Activated T-helper 1 cell treated with Interleukin-2 at 50 U/mL for 16 hours (primary cell): ENCODE results near the gene ANO10.
"Not testable (repeated sequence)": the region's sequence is repeated elsewhere in the genome, so short reads cannot be mapped to it uniquely, and the experiment has no call there.

Experiments used
- DNase-seq: peaks from one replicate; pipeline ENCODE4 v3.0.0-alpha.2; 2020; ENCODE audit warnings: low read depth

The ANO10 gene

GRCh38 chr3:43627360-43627759 lies 5.5 kb upstream of the ANO10 start:
- DNase-seq = no peak

- DNase-seq = no peak
These were observed 3.0 kb upstream of the ANO10 start for GRCh38 chr3:43624619-43625305.

GRCh38 chr3:43620831-43621655 lies 768 bp downstream of the ANO10 start:
- no peak for DNase-seq

- DNase-seq = no peak
These were observed 2.2 kb downstream of the ANO10 start for GRCh38 chr3:43619588-43619987.

- DNase-seq = no peak
These were observed 3.7 kb downstream of the ANO10 start for GRCh38 chr3:43618142-43618541.

GRCh38 chr3:43616034-43616433 lies 5.8 kb downstream of the ANO10 start:
- DNase-seq = no peak

- DNase-seq = no peak
These were observed 6.7 kb downstream of the ANO10 start for GRCh38 chr3:43615133-43615532.

- no peak for DNase-seq
These were observed 7.8 kb downstream of the ANO10 start for GRCh38 chr3:43613976-43614375.

GRCh38 chr3:43612419-43612818 lies 9.4 kb downstream of the ANO10 start:
- no peak for DNase-seq

GRCh38 chr3:43609406-43609805 lies 12.4 kb downstream of the ANO10 start:
- no peak for DNase-seq

GRCh38 chr3:43608751-43609150 lies 13.1 kb downstream of the ANO10 start:
- no peak for DNase-seq

GRCh38 chr3:43606284-43606683 lies 15.5 kb downstream of the ANO10 start:
- DNase-seq = no peak

GRCh38 chr3:43599959-43600358 lies 21.9 kb downstream of the ANO10 start:
- not testable (repeated sequence) for DNase-seq

- DNase-seq = no peak
These were observed 23.9 kb downstream of the ANO10 start for GRCh38 chr3:43597961-43598360.

- DNase-seq = not testable (repeated sequence)
These were observed 25.6 kb downstream of the ANO10 start for GRCh38 chr3:43596178-43596577.

GRCh38 chr3:43595280-43595679 lies 26.5 kb downstream of the ANO10 start:
- DNase-seq = not testable (repeated sequence)

GRCh38 chr3:43593588-43593987 lies 28.2 kb downstream of the ANO10 start:
- DNase-seq = not testable (repeated sequence)

- not testable (repeated sequence) for DNase-seq
These were observed 29.9 kb downstream of the ANO10 start for GRCh38 chr3:43591866-43592265.

GRCh38 chr3:43587303-43587702 lies 34.5 kb downstream of the ANO10 start:
- DNase-seq = no peak

GRCh38 chr3:43584043-43584826 lies 37.6 kb downstream of the ANO10 start:
- no peak for DNase-seq

GRCh38 chr3:43583481-43583880 lies 38.3 kb downstream of the ANO10 start:
- no peak for DNase-seq

- no peak for DNase-seq
These were observed 38.9 kb downstream of the ANO10 start for GRCh38 chr3:43582866-43583265.

- DNase-seq = no peak
These were observed 40.5 kb downstream of the ANO10 start for GRCh38 chr3:43581343-43581742.
